Neutrophil (primary cell): ENCODE results near the gene CTNNBL1.

ENCODE experiments used
- H3K27ac ChIP-seq: fragments of 200-600 bp; sonication (generic); 2 replicates; pipeline ENCODE4 v1.5.1; 2016; ENCODE audit warnings: mild to moderate bottlenecking, moderate library complexity
- H3K27me3 ChIP-seq: fragments of 200-600 bp; sonication (generic); 2 replicates; pipeline ENCODE4 v1.6.0; 2016; ENCODE audit warnings: mild to moderate bottlenecking
- H3K36me3 ChIP-seq: fragments of 200-600 bp; sonication (generic); 2 replicates; pipeline ENCODE4 v1.5.1; 2017
- H3K4me1 ChIP-seq, 2 experiments: fragments of 200-600 bp in 1 of 2; sonication (generic) in 1 of 2; 1 replicate in 1 of 2; 2 replicates in 1 of 2; pipeline versions ENCODE4 v1.5.1 to v1.6.1; 2013 to 2016; ENCODE audit warnings: low read depth in 1 of 2, low read length in 1 of 2, mild to moderate bottlenecking in 1 of 2, moderate library complexity in 1 of 2; ENCODE audit not compliant: control insufficient read depth in 1 of 2, insufficient read depth in 1 of 2
- H3K4me3 ChIP-seq, 2 experiments: fragments of 200-600 bp in 1 of 2; sonication (generic) in 1 of 2; 1 replicate in 1 of 2; 2 replicates in 1 of 2; pipeline ENCODE4 v1.5.1; 2013 to 2016; ENCODE audit warnings: low read depth in 1 of 2, low read length in 1 of 2, mild to moderate bottlenecking in 1 of 2, moderate library complexity in 1 of 2
- H3K9me3 ChIP-seq: fragments of 200-600 bp; sonication (generic); 2 replicates; pipeline ENCODE4 v1.5.1; 2016
- CTCF ChIP-seq: fragments of 200-600 bp; sonication (generic); IDR thresholded peaks from 2 replicates; pipeline ENCODE4 v1.5.1; 2016; ENCODE audit warnings: antibody characterized with exemption

The CTNNBL1 gene

GRCh38 chr20:37914367-37914671, 220.5 kb downstream of the CTNNBL1 start:
- TF ChIP-seq CTCF = no peak
- H3K9me3 ChIP-seq = no peaks in the 10 kb centered on the region
- peaks cover 98% of the 10 kb centered on the region for H3K27me3 ChIP-seq
- H3K4me1 ChIP-seq = no peaks in the 10 kb centered on the region
- H3K27ac ChIP-seq = no peak overlapping the region
- H3K4me3 ChIP-seq = no peak overlapping the region
- H3K36me3 ChIP-seq = no peaks in the 10 kb centered on the region

GRCh38 chr20:37914672-37915433, 221.0 kb downstream of the CTNNBL1 start:
- Histone ChIP-seq H3K4me1 (no peaks in the 10 kb centered on the region), H3K36me3 (no peaks in the 10 kb centered on the region), H3K27ac (no peak overlapping the region), H3K27me3 (peaks cover 98% of the 10 kb centered on the region), H3K4me3 (no peak overlapping the region), H3K9me3 (no peaks in the 10 kb centered on the region)
- TF ChIP-seq CTCF = no peak

GRCh38 chr20:37915434-37915787, 221.6 kb downstream of the CTNNBL1 start:
- Histone ChIP-seq H3K9me3 (no peaks in the 10 kb centered on the region), H3K27me3 (peaks cover 98% of the 10 kb centered on the region), H3K27ac (no peak overlapping the region), H3K4me1 (no peaks in the 10 kb centered on the region), H3K36me3 (no peaks in the 10 kb centered on the region), H3K4me3 (no peak overlapping the region)
- no peak for TF ChIP-seq CTCF

GRCh38 chr20:37915800-37916570, 222.2 kb downstream of the CTNNBL1 start:
- Histone ChIP-seq H3K36me3 (no peaks in the 10 kb centered on the region), H3K4me3 (no peak overlapping the region), H3K9me3 (no peaks in the 10 kb centered on the region), H3K4me1 (no peaks in the 10 kb centered on the region), H3K27me3 (peaks cover 97% of the 10 kb centered on the region), H3K27ac (no peak overlapping the region)
- no peak for TF ChIP-seq CTCF

- Histone ChIP-seq H3K27me3 (peaks cover 91% of the 10 kb centered on the region), H3K36me3 (no peaks in the 10 kb centered on the region), H3K4me3 (no peak overlapping the region), H3K9me3 (no peaks in the 10 kb centered on the region), H3K4me1 (no peaks in the 10 kb centered on the region), H3K27ac (no peak overlapping the region)
- TF ChIP-seq CTCF = no peak
Observed at GRCh38 chr20:37917461-37917860, 223.6 kb downstream of the CTNNBL1 start.
